ENCODE results near the gene ACHE. TPM values are rescaled to one million over a fixed set of nuclear protein-coding genes. Genes with fewer than 3 reads are reported as not detected.

Gene ACHE
- total RNA-seq, result 1.1 and 2.0 TPM in 2 replicates

DNA sequence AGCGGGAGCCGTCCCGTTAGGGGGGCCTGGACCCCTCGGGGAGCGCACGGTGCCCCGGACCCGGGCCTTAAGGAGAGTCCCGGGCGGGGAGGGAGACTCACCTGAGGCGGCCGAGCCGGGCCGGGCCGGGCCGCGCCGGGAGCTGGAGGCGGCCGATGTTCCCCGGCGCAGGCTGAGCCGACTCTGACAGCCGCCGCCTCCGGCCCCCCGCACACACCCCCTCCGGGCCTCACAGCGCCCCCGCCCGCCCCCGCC lies at the start of gene ACHE:
Gene ACHE (minus strand): TSS at position 188 of the 255 bp plus-strand sequence. CDS start 1,656 bp downstream, outside the sequence.

DNA sequence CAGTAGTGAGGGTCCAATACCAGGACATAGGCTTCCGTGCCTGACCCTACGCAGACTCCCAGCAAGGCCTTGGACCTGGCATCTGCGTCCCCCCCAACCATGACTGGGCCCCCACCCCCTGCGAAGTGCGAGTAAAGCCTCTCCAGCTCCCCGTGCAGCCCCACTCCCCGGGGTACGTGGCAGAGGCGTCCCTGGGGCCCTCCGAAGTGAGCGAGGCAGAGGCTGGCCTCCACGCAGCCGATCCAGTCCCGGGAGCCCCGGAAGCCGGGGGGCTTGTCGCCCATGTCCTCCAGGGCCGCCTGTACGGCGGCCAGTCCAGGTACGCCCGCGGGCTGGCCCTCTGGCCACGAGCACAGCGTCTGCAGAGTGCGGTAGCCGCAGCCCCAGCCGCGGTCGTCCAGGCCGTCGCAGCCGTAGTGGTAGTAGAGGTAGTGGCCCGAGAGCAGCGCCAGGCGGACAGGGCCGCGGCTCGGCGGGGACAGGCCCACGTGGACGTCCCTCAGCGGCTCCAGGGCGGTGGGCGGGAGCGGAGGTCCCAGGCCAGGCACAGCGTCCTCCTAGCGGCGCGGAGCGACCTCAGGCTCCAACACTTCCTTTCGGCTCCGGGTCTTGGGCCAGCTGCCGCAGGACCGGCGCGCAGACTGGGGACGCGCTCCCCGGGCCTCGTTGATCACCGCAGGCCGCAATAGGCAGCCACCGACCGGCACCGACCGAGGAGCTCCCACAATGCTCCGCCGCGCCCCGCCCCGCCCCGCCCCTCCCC lies 6.5 kb downstream of the ACHE start, which contains the start of gene UFSP1:
Gene UFSP1 (minus strand): TSS at position 728 of the 763 bp plus-strand sequence. CDS start 444 bp downstream, at position 284.

GRCh38 chr7:100874577-100875355 lies 20.9 kb downstream of the ACHE start, which contains the start of gene SRRT:
SRRT (plus strand) TSS chr7:100875103; CDS start chr7:100875591, 488 bp downstream.

GRCh38 chr7:100867040-100867775 lies 28.5 kb downstream of the ACHE start, which contains the start of gene TRIP6:
TRIP6 (plus strand) TSS chr7:100867387; CDS start chr7:100867498, 111 bp downstream.

DNA sequence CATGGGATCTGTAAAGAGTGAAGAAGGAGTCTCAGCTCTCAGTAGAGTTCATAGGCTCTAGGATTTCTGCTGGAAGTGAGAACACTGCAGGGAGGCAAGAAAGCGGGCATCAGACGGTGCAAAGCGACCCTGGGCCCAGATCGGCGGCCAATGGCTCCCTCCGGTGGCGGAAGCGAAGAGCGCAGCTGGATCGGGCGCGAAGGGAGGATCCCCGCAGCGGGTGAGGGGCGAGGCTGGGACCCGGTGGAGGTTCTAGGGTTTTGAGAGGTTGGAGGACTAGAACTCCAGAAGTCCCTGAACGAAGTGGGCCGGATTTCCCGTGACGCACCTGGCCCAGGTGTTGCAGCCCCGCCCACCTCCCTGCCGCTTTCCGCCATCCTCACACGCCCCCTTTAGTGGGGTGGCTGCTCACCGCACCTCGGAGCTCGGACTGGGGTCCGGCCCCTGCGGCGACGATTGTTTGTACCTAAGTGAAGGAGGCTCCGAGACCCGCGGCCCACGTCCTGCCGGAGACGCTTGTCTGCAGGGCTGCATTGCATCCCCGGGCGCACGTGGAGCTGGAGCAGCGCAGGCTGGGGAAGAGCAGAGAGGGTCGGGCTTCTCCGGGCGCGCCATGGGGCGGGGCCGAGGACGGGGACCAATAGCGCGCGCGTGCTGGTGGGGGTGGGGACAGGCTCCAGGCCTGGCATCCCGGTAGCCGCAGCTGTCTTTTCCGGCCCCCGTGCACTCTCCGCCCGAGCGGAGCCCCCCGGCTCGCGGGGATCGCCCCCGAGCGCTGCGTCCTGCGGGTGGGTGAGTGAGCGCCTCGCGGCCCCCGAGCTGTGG lies 43.4 kb downstream of the ACHE start, which contains the start of gene SLC12A9:
Gene SLC12A9 (plus strand): TSS at position 666 of the 825 bp plus-strand sequence. CDS start 1,485 bp downstream, outside the sequence.

Small RNAs within 50 kb of the gene (small RNA-seq; reads per million reads assigned to genes)
- not detected for gene RN7SL549P
- gene RPS29P15, result not detected

Other genes with a start within 250 kb of the ACHE start
- not detected in 2 replicates for gene ACTL6B, start 239.4 kb downstream of the ACHE start, total RNA-seq
- 122 and 150 TPM in 2 replicates for gene GNB2, start 222.1 kb downstream of the ACHE start, total RNA-seq
- gene GIGYF1, start 201.6 kb downstream of the ACHE start, total RNA-seq, result 22.8 and 26.1 TPM in 2 replicates
- gene POP7, start 189.8 kb downstream of the ACHE start, total RNA-seq, result 39.2 and 43.6 TPM in 2 replicates
- gene EPO, start 175.4 kb downstream of the ACHE start, total RNA-seq, result not detected in 2 replicates
- gene ZAN, start 162.3 kb downstream of the ACHE start, total RNA-seq, result not detected in 2 replicates
- 389 and 468 TPM in 2 replicates for gene EPHB4, start 68.4 kb downstream of the ACHE start, total RNA-seq
- gene SLC12A9, start 43.2 kb downstream of the ACHE start, total RNA-seq, result 36.6 and 43.1 TPM in 2 replicates
- gene TRIP6, start 28.5 kb downstream of the ACHE start, total RNA-seq, result 92.8 and 104 TPM in 2 replicates
- 47.6 and 59.8 TPM in 2 replicates for gene SRRT, start 20.8 kb downstream of the ACHE start, total RNA-seq
- gene UFSP1, start 6.2 kb downstream of the ACHE start, total RNA-seq, result 2.5 and 2.9 TPM in 2 replicates
- gene MUC3A, start 53.6 kb upstream of the ACHE start, total RNA-seq, result under 0.01 TPM in 1 of 2 replicates, not detected in the other
- not detected in 2 replicates for gene MUC12, start 73.7 kb upstream of the ACHE start, total RNA-seq
- not detected in 2 replicates for gene MUC17, start 124.2 kb upstream of the ACHE start, total RNA-seq
- 11.1 and 12.4 TPM in 2 replicates for gene TRIM56, start 189.6 kb upstream of the ACHE start, total RNA-seq
- gene SERPINE1, start 231.2 kb upstream of the ACHE start, total RNA-seq, result 2,259 and 4,238 TPM in 2 replicates

Data from vein endothelial cell (primary cell).